Muscle layer of colon (tissue), 2 donors: ENCODE measurements around the gene RHOV.

Experiments used
- H3K27ac ChIP-seq: one replicate; pipeline ENCODE4 v1.7.0; 2013; ENCODE audit warnings: low read depth, mild to moderate bottlenecking, low read length, moderate library complexity
- H3K27me3 ChIP-seq, 2 donors: one replicate each; pipeline ENCODE4 v1.7.0; 2013; ENCODE audit warnings: low read length in 2 of 2, mild to moderate bottlenecking in 2 of 2; ENCODE audit not compliant: insufficient read depth in 2 of 2, control insufficient read depth in 1 of 2
- H3K36me3 ChIP-seq: one replicate; pipeline ENCODE4 v1.7.0; 2013; ENCODE audit warnings: mild to moderate bottlenecking, low read length; ENCODE audit not compliant: insufficient read depth
- H3K4me1 ChIP-seq: one replicate; pipeline ENCODE4 v1.7.0; 2013; ENCODE audit warnings: mild to moderate bottlenecking, low read length; ENCODE audit not compliant: insufficient read depth
- H3K4me3 ChIP-seq, 2 donors: one replicate each; pipeline ENCODE4 v1.7.0; 2013; ENCODE audit warnings: low read length in 2 of 2, low read depth in 1 of 2, mild to moderate bottlenecking in 1 of 2, moderate library complexity in 1 of 2
- H3K9ac ChIP-seq: one replicate; pipeline ENCODE4 v1.7.0; 2013; ENCODE audit warnings: low read length
- H3K9me3 ChIP-seq: one replicate; pipeline ENCODE4 v1.7.0; 2013; ENCODE audit warnings: mild to moderate bottlenecking, low read length
- donor health status: abdominal sarcoma.
- donor health status: Adenocarcinoma of cecum.

RHOV gene

GRCh38 chr15:40912478-40912877, 38.4 kb upstream of the RHOV start:
- H3K9ac ChIP-seq = no peak overlapping the region
- H3K9me3 ChIP-seq = no peaks in the 10 kb centered on the region
- peaks cover 1% of the 10 kb centered on the region for H3K4me1 ChIP-seq
- H3K4me3 ChIP-seq = no peak overlapping the region
- H3K36me3 ChIP-seq = no peaks in the 10 kb centered on the region
- H3K27ac ChIP-seq = no peak overlapping the region
- no peaks in the 10 kb centered on the region for H3K27me3 ChIP-seq

- H3K27ac ChIP-seq = no peak overlapping the region
Observed at GRCh38 chr15:40911693-40912092, 37.7 kb upstream of the RHOV start.

DNA sequence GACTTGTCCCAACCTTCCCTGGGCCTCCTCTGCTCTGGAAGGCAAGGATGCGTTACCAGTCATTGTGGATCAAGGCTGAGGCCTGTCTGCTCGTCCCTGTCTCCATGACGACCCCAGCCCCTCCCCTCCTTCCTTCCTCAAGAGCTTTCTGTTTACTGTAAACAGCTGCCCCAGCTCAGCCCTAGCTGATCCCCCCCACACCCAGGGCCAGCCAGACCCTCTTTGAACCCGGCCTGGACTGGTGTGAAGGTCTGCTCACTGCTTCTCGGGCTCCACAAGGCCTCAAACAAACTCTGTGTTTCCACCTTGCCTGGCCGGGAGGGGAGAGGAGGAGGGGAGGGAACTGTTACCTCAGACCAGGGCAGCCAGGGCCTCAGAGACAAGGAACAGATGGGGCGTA, 37.1 kb upstream of the RHOV start:
- no peak overlapping the region for H3K9ac ChIP-seq
- no peaks in the 10 kb centered on the region for H3K36me3 ChIP-seq
- no peak overlapping the region for H3K4me3 ChIP-seq
- H3K9me3 ChIP-seq = no peaks in the 10 kb centered on the region
- H3K27ac ChIP-seq = no peak overlapping the region
- H3K27me3 ChIP-seq = no peaks in the 10 kb centered on the region
- H3K4me1 ChIP-seq = peaks cover 12% of the 10 kb centered on the region

More at GRCh38 chr15:40911693-40912092, 37.7 kb upstream of the RHOV start:
- Histone ChIP-seq H3K9ac (no peak overlapping the region), H3K36me3 (no peaks in the 10 kb centered on the region), H3K27me3 (no peaks in the 10 kb centered on the region), H3K4me1 (peaks cover 9% of the 10 kb centered on the region), H3K9me3 (no peaks in the 10 kb centered on the region), H3K4me3 (no peak overlapping the region)

DNA sequence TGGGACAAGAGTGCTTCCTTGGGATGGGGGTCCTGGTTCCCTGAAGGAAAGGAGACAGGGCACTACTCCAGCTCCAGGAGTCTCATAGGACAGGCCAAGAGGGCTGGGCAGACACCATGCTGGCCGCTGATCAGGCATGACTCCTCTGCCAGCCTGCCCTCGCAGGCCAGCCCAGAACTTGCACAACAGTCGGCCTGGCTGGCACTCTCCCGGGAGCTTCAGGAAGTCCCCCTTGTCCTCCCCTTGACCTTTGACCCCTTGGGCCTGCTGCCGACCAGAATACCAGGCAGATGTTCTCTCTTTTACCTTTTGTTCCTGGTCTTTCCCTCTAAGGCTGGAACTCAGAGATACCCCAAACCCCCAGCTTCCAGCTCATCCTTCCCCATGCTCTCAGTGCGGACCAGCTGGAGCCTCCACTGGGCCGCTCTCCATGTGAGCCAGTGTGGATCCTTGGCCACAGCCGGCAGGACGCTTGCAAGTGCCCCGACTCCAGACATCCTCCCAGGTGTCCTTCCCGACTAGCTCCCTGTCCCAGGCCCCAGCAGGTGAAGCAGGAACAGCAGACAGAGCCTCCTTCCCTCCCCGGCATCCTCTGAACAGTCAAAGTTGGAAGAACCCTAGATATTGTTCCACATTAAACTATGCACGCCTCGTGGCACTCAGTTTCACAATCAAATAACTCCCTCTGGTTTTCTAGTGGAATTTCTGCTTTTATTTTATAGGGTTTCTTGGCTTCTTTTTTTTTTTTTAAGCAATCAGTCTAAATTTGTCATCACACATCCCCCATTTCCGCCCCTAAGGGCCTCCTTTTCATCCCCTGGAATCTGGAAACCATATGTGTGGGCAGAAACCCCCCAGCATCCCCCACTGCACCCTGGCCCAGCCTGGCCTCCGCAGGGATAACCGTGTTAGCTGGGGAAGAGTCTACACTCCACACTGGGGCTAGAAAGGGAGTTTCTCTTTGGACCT, 35.9 kb upstream of the RHOV start:
- H3K36me3 ChIP-seq = no peaks in the 10 kb centered on the region
- H3K4me3 ChIP-seq = no peak overlapping the region
- H3K9ac ChIP-seq = no peak overlapping the region
- peaks cover 21% of the 10 kb centered on the region for H3K4me1 ChIP-seq
- H3K9me3 ChIP-seq = no peaks in the 10 kb centered on the region
- H3K27ac ChIP-seq = no peak overlapping the region
- no peaks in the 10 kb centered on the region for H3K27me3 ChIP-seq

GRCh38 chr15:40908095-40908494, 34.1 kb upstream of the RHOV start:
- Histone ChIP-seq H3K36me3 (peaks cover 7% of the 10 kb centered on the region), H3K9ac (no peak overlapping the region), H3K9me3 (no peaks in the 10 kb centered on the region), H3K27ac (no peak overlapping the region), H3K27me3 (no peaks in the 10 kb centered on the region), H3K4me1 (peaks cover 26% of the 10 kb centered on the region), H3K4me3 (no peak overlapping the region)

- Histone ChIP-seq H3K36me3 (peaks cover 14% of the 10 kb centered on the region), H3K4me1 (peaks cover 26% of the 10 kb centered on the region), H3K4me3 (peak overlapping the region; percentile 22 to 70), H3K27me3 (no peaks in the 10 kb centered on the region), H3K9ac (peak overlapping the region; percentile 37), H3K27ac (peak overlapping the region; percentile 78), H3K9me3 (no peaks in the 10 kb centered on the region)
Observed at GRCh38 chr15:40906991-40907802, 33.2 kb upstream of the RHOV start.

DNA sequence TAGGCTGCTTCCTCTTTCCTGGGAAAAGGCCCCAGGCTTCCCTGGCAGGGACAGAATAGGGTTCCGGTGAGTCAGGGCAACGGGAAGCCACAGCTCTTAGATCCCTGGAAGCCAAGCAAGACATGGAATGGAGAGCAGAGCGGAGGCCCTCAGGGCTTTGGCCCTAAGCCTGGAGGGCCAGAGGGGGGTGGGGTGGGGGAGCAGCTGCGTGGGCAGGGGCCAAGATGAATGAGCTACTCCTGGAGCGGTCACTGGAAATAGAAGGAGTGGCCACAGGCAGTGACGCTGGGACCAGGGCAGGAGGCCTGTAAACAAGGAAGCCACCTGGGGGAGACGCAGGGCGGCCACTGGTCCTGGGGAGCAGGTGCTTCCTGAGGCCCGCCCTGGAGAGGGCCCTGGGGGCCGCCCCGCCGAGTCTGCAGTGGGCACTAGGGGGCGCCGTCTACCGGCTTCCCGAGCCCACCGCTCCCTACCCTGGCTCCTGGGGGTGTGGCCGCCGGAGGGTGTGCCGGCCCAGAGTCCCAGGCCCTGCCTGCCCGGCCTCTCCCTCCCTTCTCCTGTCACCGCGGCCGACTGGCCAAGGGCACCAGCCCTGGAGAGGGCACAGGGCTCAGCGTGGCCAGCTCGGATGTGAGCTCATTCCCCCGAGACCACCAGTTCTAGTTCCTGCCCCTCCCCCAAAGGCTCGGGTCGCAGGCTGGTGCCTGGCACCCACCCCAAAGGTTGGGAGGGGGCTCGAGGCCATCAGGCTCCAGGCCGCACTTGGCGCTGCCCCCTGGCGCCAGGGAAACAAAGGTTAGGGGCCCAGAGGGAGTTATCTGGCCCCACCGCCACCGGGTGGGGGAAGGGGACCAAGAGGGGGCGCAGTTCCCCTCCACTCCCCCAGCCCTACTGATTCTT, 32.3 kb upstream of the RHOV start:
- Histone ChIP-seq H3K27ac (peak overlapping the region; percentile 78), H3K36me3 (peaks cover 14% of the 10 kb centered on the region), H3K9me3 (no peaks in the 10 kb centered on the region), H3K4me1 (peaks cover 26% of the 10 kb centered on the region), H3K4me3 (peak overlapping the region; percentile 22 to 70), H3K27me3 (no peaks in the 10 kb centered on the region), H3K9ac (peak overlapping the region; percentile 37)

- H3K36me3 ChIP-seq = peaks cover 30% of the 10 kb centered on the region
- no peak overlapping the region for H3K9ac ChIP-seq
- peaks cover 26% of the 10 kb centered on the region for H3K4me1 ChIP-seq
- H3K27me3 ChIP-seq = no peaks in the 10 kb centered on the region
- no peak overlapping the region for H3K27ac ChIP-seq
- no peak overlapping the region for H3K4me3 ChIP-seq
- no peaks in the 10 kb centered on the region for H3K9me3 ChIP-seq
Observed at GRCh38 chr15:40904552-40905201, 30.6 kb upstream of the RHOV start.

GRCh38 chr15:40902605-40903561, 28.8 kb upstream of the RHOV start:
- H3K36me3 ChIP-seq = peaks cover 44% of the 10 kb centered on the region
- no peak overlapping the region for H3K27ac ChIP-seq
- no peaks in the 10 kb centered on the region for H3K27me3 ChIP-seq
- H3K4me1 ChIP-seq = peaks cover 26% of the 10 kb centered on the region
- H3K9ac ChIP-seq = no peak overlapping the region
- no peak overlapping the region for H3K4me3 ChIP-seq
- no peaks in the 10 kb centered on the region for H3K9me3 ChIP-seq

- Histone ChIP-seq H3K9ac (no peak overlapping the region), H3K27ac (no peak overlapping the region)
Observed at GRCh38 chr15:40901053-40901443, 27.0 kb upstream of the RHOV start.

More at GRCh38 chr15:40901053-40901443, 27.0 kb upstream of the RHOV start:
- Histone ChIP-seq H3K4me1 (peaks cover 13% of the 10 kb centered on the region), H3K4me3 (no peak overlapping the region), H3K36me3 (peaks cover 44% of the 10 kb centered on the region), H3K27me3 (no peaks in the 10 kb centered on the region), H3K9me3 (no peaks in the 10 kb centered on the region)
